GM12892 (cell line): ENCODE measurements around the gene PARD6G.

ENCODE experiments used
- POLR2A ChIP-seq: IDR thresholded peaks from 2 replicates; pipeline ENCODE4 v1.6.1; 2011; ENCODE audit warnings: low read depth, low read length, control low read depth
- POLR2AphosphoS5 ChIP-seq: IDR thresholded peaks from 2 replicates; pipeline ENCODE4 v1.6.1; 2011; ENCODE audit warnings: low read depth, low read length, control low read depth
- TAF1 ChIP-seq: IDR thresholded peaks from 2 replicates; pipeline ENCODE4 v1.6.1; 2011; ENCODE audit warnings: low read depth, mild to moderate bottlenecking, control low read depth, low read length, borderline replicate concordance

- no peak for TF ChIP-seq TAF1
- no peak for TF ChIP-seq POLR2AphosphoS5
- no peak for TF ChIP-seq POLR2A
These were observed 13.4 kb downstream of the PARD6G start for GRCh38 chr18:80233899-80234298.
